HG03558 (cell line): ENCODE results near the gene TBC1D8.
A peak's percentile ranks its signal among the peaks of the same experiment; 100 is the strongest.

Experiments
- ATAC-seq: cut with Tn5 transposase; IDR thresholded peaks from one replicate; pipeline ENCODE4 v1.9.1; 2021; ENCODE audit warnings: moderate number of reproducible peaks; ENCODE audit not compliant: unreplicated experiment; ENCODE audit errors: extremely low read depth

Gene TBC1D8

GRCh38 chr2:101114268-101114783 lies 36.9 kb downstream of the TBC1D8 start:
- no peak for ATAC-seq

- ATAC-seq: no peak
These were observed 37.5 kb downstream of the TBC1D8 start for GRCh38 chr2:101113441-101114267.

GRCh38 chr2:101112772-101113157 lies 38.4 kb downstream of the TBC1D8 start:
- ATAC-seq: no peak

GRCh38 chr2:101111917-101112771 lies 39.0 kb downstream of the TBC1D8 start:
- no peak for ATAC-seq

GRCh38 chr2:101111262-101111838 lies 39.8 kb downstream of the TBC1D8 start:
- no peak for ATAC-seq

GRCh38 chr2:101109451-101110118 lies 41.6 kb downstream of the TBC1D8 start:
- no peak for ATAC-seq

GRCh38 chr2:101108357-101108756 lies 42.8 kb downstream of the TBC1D8 start:
- no peak for ATAC-seq

- no peak for ATAC-seq
These were observed 43.9 kb downstream of the TBC1D8 start for GRCh38 chr2:101107241-101107640.

GRCh38 chr2:101106453-101107181 lies 44.6 kb downstream of the TBC1D8 start:
- ATAC-seq: no peak

- ATAC-seq: no peak
These were observed 45.5 kb downstream of the TBC1D8 start for GRCh38 chr2:101105654-101106053.

- ATAC-seq: no peak
These were observed 53.5 kb downstream of the TBC1D8 start for GRCh38 chr2:101097638-101098037.

GRCh38 chr2:101096619-101097142 lies 54.5 kb downstream of the TBC1D8 start:
- no peak for ATAC-seq

GRCh38 chr2:101094351-101094750 lies 56.8 kb downstream of the TBC1D8 start:
- no peak for ATAC-seq

- no peak for ATAC-seq
These were observed 61.0 kb downstream of the TBC1D8 start for GRCh38 chr2:101089942-101090799.

GRCh38 chr2:101089419-101089818 lies 61.8 kb downstream of the TBC1D8 start:
- peak; percentile 90 for ATAC-seq

- no peak for ATAC-seq
These were observed 63.5 kb downstream of the TBC1D8 start for GRCh38 chr2:101087638-101088037.

GRCh38 chr2:101083613-101084012 lies 67.6 kb downstream of the TBC1D8 start:
- no peak for ATAC-seq

- ATAC-seq: no peak
These were observed 68.2 kb downstream of the TBC1D8 start for GRCh38 chr2:101082998-101083397.
